Omental fat pad (tissue), 4 donors: Measurements from ENCODE around the gene LIN37. TPM values are rescaled to one million over a fixed set of nuclear protein-coding genes. Genes with fewer than 3 reads are reported as not detected.

Experiments used
- ATAC-seq: fragments of 150-250 bp; one replicate; pipeline ENCODE4 v1.9.1; 2016; ENCODE audit warnings: mild to moderate bottlenecking, moderate library complexity; ENCODE audit not compliant: low FRiP score
- DNase-seq: peaks from one replicate; pipeline ENCODE4 v3.0.0-alpha.2; 2019; ENCODE audit warnings: low spot score
- CTCF ChIP-seq, 3 donors: fragments of 450-650 bp; IDR thresholded peaks; one replicate each; pipeline ENCODE4 v1.5.1; 2016 to 2017; ENCODE audit warnings: antibody characterized with exemption in 3 of 3, mild to moderate bottlenecking in 3 of 3, moderate library complexity in 2 of 3
- total RNA-seq, 4 donors: library from RNA; depleted of rRNA; stranded (reverse); fragments of >200 nt; gene quantifications; one replicate each; pipeline ENCODE4 v1.1.0, GENCODE V29; 2016

The LIN37 gene
- total RNA-seq, 4 donors from 2014 or later, result 11.3 to 18.3 (median 15.6) TPM

DNA sequence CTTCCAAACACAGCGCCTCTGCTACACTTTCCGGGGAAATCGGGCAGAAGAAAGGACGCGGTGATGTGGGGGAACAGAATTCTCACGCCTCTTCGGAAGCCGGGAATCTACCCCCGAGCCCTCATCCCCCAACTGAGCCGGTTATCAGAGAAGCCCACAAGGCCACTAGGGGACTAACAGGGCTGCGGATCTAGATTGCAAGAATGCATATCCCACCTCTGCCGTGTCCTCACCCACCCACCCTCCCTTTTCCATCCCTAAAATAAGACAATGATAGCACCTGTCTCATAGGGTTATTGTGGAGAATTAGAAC lies 7.2 kb upstream of the LIN37 start:
- DNase-seq (no peak), ATAC-seq (no peak)
- no peak for TF ChIP-seq CTCF (IDR thresholded peaks at IDR 0.05)

DNA sequence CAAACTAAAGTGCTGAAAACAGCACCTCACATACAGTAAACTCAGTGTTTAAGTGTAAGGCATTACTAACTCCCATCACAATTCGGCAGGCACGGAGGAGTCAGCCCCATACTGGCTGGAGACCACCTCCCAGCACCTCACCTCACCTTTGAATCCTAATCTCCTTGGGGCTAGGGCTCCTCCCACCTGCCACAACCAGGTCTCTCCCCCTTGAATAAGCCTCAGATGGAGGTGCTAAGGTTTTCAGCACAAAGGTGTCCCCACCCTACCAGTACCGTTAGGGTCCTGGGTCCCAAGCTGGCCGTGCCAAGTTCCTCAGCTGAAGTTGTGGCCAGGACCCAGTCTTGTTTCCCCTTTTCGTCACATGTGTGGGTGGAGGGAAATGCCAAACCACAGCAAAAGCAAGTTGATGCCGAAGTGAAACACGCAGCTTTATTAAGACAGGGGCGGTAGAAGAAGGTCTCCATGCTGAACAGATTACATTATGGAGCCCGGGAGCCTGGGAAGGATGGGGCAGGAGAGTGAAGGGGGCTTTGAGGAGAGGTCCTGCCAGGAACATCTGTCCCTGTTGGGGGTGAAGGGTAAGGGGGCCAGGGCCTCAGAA lies 6.2 kb upstream of the LIN37 start, which contains the start of gene IGFLR1:
IGFLR1 (minus strand) TSS at position 332 of the 604 bp plus-strand sequence. CDS start 1,272 bp downstream, outside the sequence.
- no peak for TF ChIP-seq CTCF (IDR thresholded peaks at IDR 0.05)
- DNase-seq (no peak), ATAC-seq (no peak)

DNA sequence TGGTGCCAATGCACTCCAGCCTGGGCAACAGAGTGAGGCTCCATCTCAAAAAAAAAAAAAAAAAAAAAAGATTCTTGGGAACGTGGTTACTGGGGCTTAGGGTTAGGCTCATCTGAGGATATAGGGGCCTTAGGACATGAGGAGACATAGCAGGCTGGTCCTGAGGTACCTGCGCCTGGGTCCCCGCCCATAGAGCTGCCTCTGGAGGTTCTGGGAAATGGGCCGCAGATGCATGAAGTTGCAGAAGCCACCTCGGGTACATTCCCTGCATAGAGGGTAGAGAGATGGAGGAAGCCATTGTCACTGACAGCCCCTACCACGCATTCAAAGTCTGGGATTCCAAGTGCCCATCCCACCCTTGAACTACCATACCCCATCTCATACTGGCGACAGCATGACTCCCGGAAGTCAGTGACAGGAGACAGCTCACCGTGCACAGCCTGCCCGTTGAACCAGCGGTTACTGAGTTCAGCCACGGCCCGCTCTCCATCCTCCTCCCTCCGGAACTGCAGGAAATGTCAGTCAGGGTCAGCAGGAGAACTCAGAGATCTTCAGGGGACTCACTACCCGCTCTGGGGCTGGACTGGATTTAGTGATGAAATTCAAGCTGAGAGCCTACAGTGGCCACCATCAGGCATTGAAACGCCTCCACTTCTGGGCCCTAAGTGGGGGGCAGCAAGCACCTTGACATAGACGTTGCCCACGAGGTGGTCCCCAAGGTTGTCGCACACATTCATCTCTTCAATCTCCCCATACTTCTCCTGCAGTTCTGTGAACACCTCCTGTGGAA lies 4.5 kb upstream of the LIN37 start:
- ATAC-seq, result no peak

DNA sequence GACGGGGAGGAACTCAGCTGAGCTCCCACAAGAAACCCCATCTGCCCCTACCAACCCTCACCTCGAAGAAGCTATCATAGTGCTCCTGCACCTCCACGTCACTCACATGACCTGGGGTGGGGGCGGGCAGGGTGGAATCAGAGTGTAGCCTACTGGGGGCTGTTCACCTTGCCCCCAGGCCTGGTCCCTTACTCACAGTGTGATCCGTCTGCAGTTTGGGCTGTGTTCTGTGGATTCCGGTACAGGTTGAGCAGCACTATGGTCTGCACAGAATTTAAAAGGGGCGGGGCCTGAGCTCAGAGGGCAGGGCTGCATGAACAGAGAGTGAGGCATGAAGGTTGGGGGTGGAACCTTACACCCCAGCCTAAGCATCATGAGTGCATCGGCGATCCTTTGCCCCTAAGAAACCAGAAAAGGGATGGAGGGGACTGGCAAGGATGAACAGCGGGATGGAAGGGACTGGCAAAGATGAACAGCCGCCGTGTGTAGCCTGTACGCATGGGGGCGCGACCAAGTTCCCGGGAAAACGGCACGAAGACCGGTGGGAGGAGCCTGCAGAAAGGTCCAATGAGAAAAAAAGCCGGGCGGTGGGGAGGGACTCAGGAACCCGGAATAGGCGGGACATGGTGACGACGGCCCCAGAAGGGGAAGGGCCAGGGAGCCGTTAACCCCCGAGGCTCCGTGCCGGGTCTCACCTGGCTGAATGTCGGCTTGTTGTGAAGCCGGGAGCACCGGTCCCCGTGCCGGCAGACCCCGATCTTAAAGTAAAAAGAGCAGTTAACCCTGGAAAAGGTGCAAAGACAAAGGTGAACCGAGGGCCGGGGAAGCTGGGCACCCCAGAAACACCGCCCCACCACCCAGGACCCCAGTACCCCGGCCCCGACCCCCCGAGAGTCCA lies 3.7 kb upstream of the LIN37 start:
- DNase-seq (peak; percentile 85), ATAC-seq (peak; percentile 72)
- TF ChIP-seq CTCF (IDR thresholded peaks at IDR 0.05), result no peak

More for the DNA sequence above, 4.5 kb upstream of the LIN37 start:
- TF ChIP-seq CTCF (IDR thresholded peaks at IDR 0.05), result no peak
- DNase-seq, result no peak

DNA sequence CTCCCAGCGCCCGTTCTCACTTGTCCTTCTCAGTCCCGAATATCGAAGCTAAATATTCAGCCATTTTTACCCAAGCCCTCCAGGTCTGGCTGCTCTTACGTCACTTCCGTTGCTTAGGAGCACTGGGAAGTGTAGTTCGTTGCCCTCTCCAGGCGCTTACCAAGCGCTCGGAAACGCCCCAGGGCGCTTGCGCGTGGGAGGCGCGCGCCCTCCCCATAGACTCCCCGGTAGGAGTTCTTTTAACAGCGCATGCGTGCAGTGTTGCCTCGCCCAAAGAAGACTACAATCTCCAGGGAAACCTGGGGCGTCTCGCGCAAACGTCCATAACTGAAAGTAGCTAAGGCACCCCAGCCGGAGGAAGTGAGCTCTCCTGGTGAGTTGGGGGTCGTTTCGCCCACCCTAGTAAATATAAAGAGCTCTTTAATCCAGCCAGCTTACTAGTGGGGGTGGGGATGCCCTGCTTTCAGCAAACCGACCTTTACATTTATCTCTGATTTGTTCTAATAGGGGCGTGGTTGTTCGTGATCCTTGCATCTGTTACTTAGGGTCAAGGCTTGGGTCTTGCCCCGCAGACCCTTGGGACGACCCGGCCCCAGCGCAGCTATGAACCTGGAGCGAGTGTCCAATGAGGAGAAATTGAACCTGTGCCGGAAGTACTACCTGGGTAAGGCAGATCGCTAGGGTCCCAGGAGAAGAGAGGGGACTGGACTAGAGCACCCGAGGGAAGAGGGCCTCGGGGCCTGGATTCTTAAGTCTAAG lies 2.9 kb upstream of the LIN37 start, which contains the start of the genes PSENEN and U2AF1L4:
PSENEN (plus strand) TSS at position 324 of the 759 bp plus-strand sequence; CDS start at position 604, 280 bp downstream.
U2AF1L4 (minus strand) TSS at position 91 of the 759 bp plus-strand sequence; CDS start at position 64, 27 bp downstream.
- peak; percentile 79 for ATAC-seq
- TF ChIP-seq CTCF (IDR thresholded peaks at IDR 0.05), result no peak
- DNase-seq, result peak; percentile 70

GRCh38 chr19:35746087-35746462 lies 2.3 kb upstream of the LIN37 start:
- DNase-seq, result no peak

More at GRCh38 chr19:35746087-35746462, 2.3 kb upstream of the LIN37 start:
- no peak for TF ChIP-seq CTCF (IDR thresholded peaks at IDR 0.05)
- ATAC-seq, result no peak
